HepG2 (cell line): Measurements from ENCODE around the gene RABEP2. TPM values are rescaled to one million over a fixed set of nuclear protein-coding genes. Genes with fewer than 3 reads are reported as not detected.
A peak's percentile ranks its signal among the peaks of the same experiment; 100 is the strongest.

Experiments used
- ARID4A ChIP-seq: sonication (generic); formaldehyde crosslinking; IDR thresholded peaks from 2 replicates; pipeline ENCODE4 v1.5.0; 2020; ENCODE audit warnings: mild to moderate bottlenecking, missing genetic modification reagents, borderline replicate concordance
- ASH2L ChIP-seq: fragments of 300-600, 200-600 bp; sonication (generic); IDR thresholded peaks from 2 replicates; pipeline ENCODE4 v1.7.0; 2017; ENCODE audit warnings: low read depth, mild to moderate bottlenecking, moderate library complexity, mixed read lengths, low read length; ENCODE audit not compliant: insufficient read length
- ATF1 ChIP-seq: IDR thresholded peaks from 2 replicates; pipeline ENCODE4 v1.6.1; 2016; ENCODE audit warnings: mild to moderate bottlenecking, control low read depth
- ATF6 ChIP-seq: sonication (generic); formaldehyde crosslinking; conservative IDR thresholded peaks from 2 replicates; pipeline ENCODE4 v1.4.0; 2020; ENCODE audit warnings: missing genetic modification reagents
- CBX2 ChIP-seq, 2 experiments: fragments of 200-600 bp in 1 of 2; sonication (generic); formaldehyde crosslinking in 1 of 2; IDR thresholded peaks; 2 replicates each; pipeline versions ENCODE4 v1.7.0 to v1.8.1; 2018 to 2022; ENCODE audit warnings: low read depth in 2 of 2, low read length in 1 of 2, mild to moderate bottlenecking in 1 of 2, missing genetic modification reagents in 1 of 2
- CBX5 ChIP-seq: sonication (generic); formaldehyde crosslinking; IDR thresholded peaks from 2 replicates; pipeline ENCODE4 v1.4.0; 2020; ENCODE audit warnings: missing genetic modification reagents, borderline replicate concordance
- HOXA9 ChIP-seq: sonication (generic); formaldehyde crosslinking; IDR thresholded peaks from 2 replicates; pipeline ENCODE4 v1.8.1; 2022; ENCODE audit warnings: missing genetic modification reagents, mild to moderate bottlenecking, moderate library complexity, borderline replicate concordance
- ISX ChIP-seq: sonication (generic); formaldehyde crosslinking; conservative IDR thresholded peaks from 2 replicates; pipeline ENCODE4 v1.5.0; 2020; ENCODE audit warnings: missing genetic modification reagents
- PRDM10 ChIP-seq: sonication (generic); formaldehyde crosslinking; IDR thresholded peaks from 2 replicates; pipeline ENCODE4 v1.4.0; 2020; ENCODE audit warnings: low read depth, missing genetic modification reagents
- TFAP4 ChIP-seq: sonication (generic); IDR thresholded peaks from 2 replicates; pipeline ENCODE4 v1.6.1; 2016; ENCODE audit warnings: low read depth, borderline replicate concordance
- TFDP1 ChIP-seq: IDR thresholded peaks from 2 replicates; pipeline ENCODE4 v1.6.1; 2016; ENCODE audit warnings: missing compliant biosample characterization, missing genetic modification reagents, borderline replicate concordance
- TP53 ChIP-seq: sonication (generic); formaldehyde crosslinking; conservative IDR thresholded peaks from 2 replicates; pipeline ENCODE4 v1.4.0; 2020; ENCODE audit warnings: missing genetic modification reagents
- WIZ ChIP-seq: sonication (generic); formaldehyde crosslinking; IDR thresholded peaks from 2 replicates; pipeline ENCODE4 v1.5.1; 2020; ENCODE audit warnings: mild to moderate bottlenecking, missing genetic modification reagents
- ZEB1 ChIP-seq: IDR thresholded peaks from 2 replicates; pipeline ENCODE4 v1.6.1; 2012; ENCODE audit warnings: mild to moderate bottlenecking, low read depth, inconsistent platforms; ENCODE audit not compliant: insufficient replicate concordance
- ZNF460 ChIP-seq: sonication (generic); formaldehyde crosslinking; IDR thresholded peaks from 2 replicates; pipeline ENCODE4 v1.5.1; 2020; ENCODE audit warnings: missing genetic modification reagents, mild to moderate bottlenecking, borderline replicate concordance
- ZNF577 ChIP-seq: sonication (generic); formaldehyde crosslinking; IDR thresholded peaks from 2 replicates; pipeline ENCODE4 v1.4.0; 2020; ENCODE audit warnings: mild to moderate bottlenecking, low read depth, missing genetic modification reagents, borderline replicate concordance
- polyA plus RNA-seq, 8 experiments: library from polyadenylated mRNA; depleted of rRNA in 3 of 8; stranded (reverse) in 7 of 8; unstranded in 1 of 8; fragments of >200 nt; fragmentation: Illumina TruSeq in 4 of 8; extraction: Trizol in 4 of 8; gene quantifications; 2 replicates each; pipeline versions ENCODE4 v1.2.1 to v1.2.3, GENCODE V29; 2011 to 2016; ENCODE audit warnings: low read depth in 4 of 8, missing spikeins in 1 of 8, mixed read lengths in 1 of 8; ENCODE audit not compliant: insufficient read depth in 1 of 8
- total RNA-seq, 5 experiments: library from RNA; depleted of rRNA; stranded (reverse); fragments of >200 nt; fragmentation: Illumina TruSeq; extraction: Trizol; gene quantifications; 2 replicates each; pipeline ENCODE4 v1.2.3, GENCODE V29; 2016; ENCODE audit warnings: low read depth in 1 of 5

The RABEP2 gene
- total and polyA plus RNA-seq, 2 of the 13 experiments (the other 11 are each of a cell fraction or from before 2014, with no cell fraction given): 10.8 to 18.4 TPM

GRCh38 chr16:28924762-28925385 is at the start of gene RABEP2 (continued):
- no peak; the same call in 1 of the 2 replicates for TF ChIP-seq TFDP1
- TF ChIP-seq ATF6 (CRISPR knock-in tag): no peak
- TF ChIP-seq TP53 (CRISPR knock-in tag): no peak
- TF ChIP-seq ARID4A (CRISPR knock-in tag): peak; percentile 89
- TF ChIP-seq TFAP4: peak; percentile 5; the same call in 1 of the 2 replicates
- TF ChIP-seq ZEB1: peak; percentile 99
- peak; percentile 93 for TF ChIP-seq ASH2L
- no peak for TF ChIP-seq CBX2 (IDR thresholded peaks at IDR 0.05; ENCODE audit: low read depth, low read length)
- no peak for TF ChIP-seq CBX2 (CRISPR knock-in tag; IDR thresholded peaks at IDR 0.05; ENCODE audit: low read depth)
- no peak for TF ChIP-seq HOXA9 (CRISPR knock-in tag)
- TF ChIP-seq PRDM10 (CRISPR knock-in tag): no peak
- TF ChIP-seq ZNF460 (CRISPR knock-in tag): no peak
- TF ChIP-seq CBX5: no peak
- no peak for TF ChIP-seq ZNF577
- TF ChIP-seq ATF1: no peak
- TF ChIP-seq WIZ: peak; percentile 92
- no peak for TF ChIP-seq ISX
